Type B pancreatic cell (in vitro differentiated cells): Measurements from ENCODE around the gene SDR42E1. TPM values are rescaled to one million over a fixed set of nuclear protein-coding genes. Genes with fewer than 3 reads are reported as not detected.

Experiments used
- DNase-seq: peaks from one replicate; pipeline ENCODE4 v3.0.0; 2021; ENCODE audit warnings: mixed read lengths; ENCODE audit not compliant: unreplicated experiment; ENCODE audit errors: extremely low spot score
- H3K27ac Mint-ChIP-seq: 2 replicates; pipeline ENCODE4 v1.8.0; 2021; ENCODE audit warnings: mild to moderate bottlenecking, mixed read lengths
- H3K27me3 Mint-ChIP-seq: 2 replicates; pipeline ENCODE4 v1.8.0; 2021; ENCODE audit warnings: mixed read lengths
- H3K36me3 Mint-ChIP-seq: 2 replicates; pipeline ENCODE4 v1.8.0; 2021; ENCODE audit warnings: mixed read lengths
- H3K4me1 Mint-ChIP-seq: one replicate; pipeline ENCODE4 v1.8.0; 2021; ENCODE audit warnings: mixed read lengths; ENCODE audit not compliant: unreplicated experiment
- H3K4me3 Mint-ChIP-seq: 2 replicates; pipeline ENCODE4 v1.8.0; 2021; ENCODE audit warnings: mild to moderate bottlenecking, mixed read lengths
- H3K9me3 Mint-ChIP-seq: 2 replicates; pipeline ENCODE4 v1.8.0; 2021; ENCODE audit warnings: mixed read lengths
- CTCF ChIP-seq: fragments of 200-600 bp; sonication (generic); conservative IDR thresholded peaks from 2 replicates; pipeline ENCODE4 v1.5.0; 2021; ENCODE audit warnings: antibody characterized with exemption, mild to moderate bottlenecking
- total RNA-seq: library from RNA; stranded (reverse); gene quantifications from 2 replicates; pipeline ENCODE4 v1.2.1, GENCODE V29; 2021; ENCODE audit warnings: low replicate concordance

The SDR42E1 gene
- total RNA-seq, 1 donor from 2014 or later: not detected

GRCh38 chr16:81956213-81956948, 54.9 kb downstream of the SDR42E1 start:
- Mint-ChIP-seq H3K4me3 (no peak overlapping the region), H3K27me3 (no peaks in the 10 kb centered on the region), H3K4me1 (peaks cover 9% of the 10 kb centered on the region), H3K27ac (no peak overlapping the region), H3K9me3 (peaks cover 3% of the 10 kb centered on the region), H3K36me3 (no peaks in the 10 kb centered on the region)
- DNase-seq: no peak
- TF ChIP-seq CTCF: no peak

GRCh38 chr16:81951564-81951963, 59.7 kb downstream of the SDR42E1 start:
- no peak for TF ChIP-seq CTCF
- H3K27ac Mint-ChIP-seq: no peak overlapping the region
- no peaks in the 10 kb centered on the region for H3K27me3 Mint-ChIP-seq
- H3K9me3 Mint-ChIP-seq: peaks cover 4% of the 10 kb centered on the region
- no peak for DNase-seq
- H3K4me1 Mint-ChIP-seq: peaks cover 9% of the 10 kb centered on the region
- no peak overlapping the region for H3K4me3 Mint-ChIP-seq
- H3K36me3 Mint-ChIP-seq: no peaks in the 10 kb centered on the region

- Mint-ChIP-seq H3K36me3 (no peaks in the 10 kb centered on the region), H3K9me3 (no peaks in the 10 kb centered on the region), H3K27ac (no peak overlapping the region), H3K4me1 (peaks cover 7% of the 10 kb centered on the region), H3K4me3 (no peak overlapping the region), H3K27me3 (no peaks in the 10 kb centered on the region)
- no peak for DNase-seq
- TF ChIP-seq CTCF: no peak
Measured at GRCh38 chr16:81946206-81946605, 65.1 kb downstream of the SDR42E1 start.

GRCh38 chr16:81945665-81946064, 65.6 kb downstream of the SDR42E1 start:
- no peak for DNase-seq
- no peaks in the 10 kb centered on the region for H3K9me3 Mint-ChIP-seq
- no peaks in the 10 kb centered on the region for H3K27me3 Mint-ChIP-seq
- H3K4me3 Mint-ChIP-seq: no peak overlapping the region
- H3K36me3 Mint-ChIP-seq: no peaks in the 10 kb centered on the region
- H3K27ac Mint-ChIP-seq: no peak overlapping the region
- H3K4me1 Mint-ChIP-seq: peaks cover 7% of the 10 kb centered on the region
- TF ChIP-seq CTCF: no peak

- no peak for DNase-seq
- H3K4me3 Mint-ChIP-seq: no peak overlapping the region
- H3K36me3 Mint-ChIP-seq: no peaks in the 10 kb centered on the region
- H3K9me3 Mint-ChIP-seq: no peaks in the 10 kb centered on the region
- TF ChIP-seq CTCF: no peak
- peaks cover 7% of the 10 kb centered on the region for H3K4me1 Mint-ChIP-seq
- H3K27ac Mint-ChIP-seq: no peak overlapping the region
- H3K27me3 Mint-ChIP-seq: no peaks in the 10 kb centered on the region
Measured at GRCh38 chr16:81942007-81942601, 69.2 kb downstream of the SDR42E1 start.
